ENCODE measurements around the gene TMEM100. TPM values are rescaled to one million over a fixed set of nuclear protein-coding genes. Genes with fewer than 3 reads are reported as not detected.

The TMEM100 gene
- total RNA-seq, 2 donors from 2014 or later, result 2.9 to 5.6 TPM

- no peaks in the 10 kb centered on the region for H3K36me3 ChIP-seq (replicated peaks in 1 of 2; ENCODE audit: insufficient read depth in 1 of 2, low read depth in 2 of 2)
- H3K4me3 ChIP-seq, result no peak overlapping the region
- no peaks in the 10 kb centered on the region for H3K27me3 ChIP-seq
- no peak overlapping the region for H3K27ac ChIP-seq
- intact Hi-C loops (cut with DNase I), result no loop called here
- no peak for TF ChIP-seq POLR2A (IDR thresholded peaks at IDR 0.05)
- TF ChIP-seq, protein P1, sequence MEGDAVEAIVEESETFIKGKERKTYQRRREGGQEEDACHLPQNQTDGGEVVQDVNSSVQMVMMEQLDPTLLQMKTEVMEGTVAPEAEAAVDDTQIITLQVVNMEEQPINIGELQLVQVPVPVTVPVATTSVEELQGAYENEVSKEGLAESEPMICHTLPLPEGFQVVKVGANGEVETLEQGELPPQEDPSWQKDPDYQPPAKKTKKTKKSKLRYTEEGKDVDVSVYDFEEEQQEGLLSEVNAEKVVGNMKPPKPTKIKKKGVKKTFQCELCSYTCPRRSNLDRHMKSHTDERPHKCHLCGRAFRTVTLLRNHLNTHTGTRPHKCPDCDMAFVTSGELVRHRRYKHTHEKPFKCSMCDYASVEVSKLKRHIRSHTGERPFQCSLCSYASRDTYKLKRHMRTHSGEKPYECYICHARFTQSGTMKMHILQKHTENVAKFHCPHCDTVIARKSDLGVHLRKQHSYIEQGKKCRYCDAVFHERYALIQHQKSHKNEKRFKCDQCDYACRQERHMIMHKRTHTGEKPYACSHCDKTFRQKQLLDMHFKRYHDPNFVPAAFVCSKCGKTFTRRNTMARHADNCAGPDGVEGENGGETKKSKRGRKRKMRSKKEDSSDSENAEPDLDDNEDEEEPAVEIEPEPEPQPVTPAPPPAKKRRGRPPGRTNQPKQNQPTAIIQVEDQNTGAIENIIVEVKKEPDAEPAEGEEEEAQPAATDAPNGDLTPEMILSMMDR (IDR thresholded peaks at IDR 0.05), result no peak
- ATAC-seq (no peak), DNase-seq (no peak)
- no peaks in the 10 kb centered on the region for H3K4me1 ChIP-seq
- H3K9me3 ChIP-seq, result no peaks in the 10 kb centered on the region
- WGBS, 2 donors, result 13 to 27% methylated on average over 1 of the region's 1 CpG
These were observed 7.7 kb upstream of the TMEM100 start for GRCh38 chr17:55730380-55730779.

GRCh38 chr17:55729484-55729883, 6.8 kb upstream of the TMEM100 start:
- WGBS, 2 donors, result 47 to 50% methylated on average over 1 of the region's 1 CpG
- H3K27ac ChIP-seq, result no peak overlapping the region
- H3K4me1 ChIP-seq, result no peaks in the 10 kb centered on the region
- no peaks in the 10 kb centered on the region for H3K9me3 ChIP-seq
- intact Hi-C loops (cut with DNase I), result loop anchor here (10.0 kb wide), 1 partner anchor 195 kb away; no protein-coding TSS in a partner anchor
- no peak overlapping the region for H3K4me3 ChIP-seq
- H3K27me3 ChIP-seq, result no peaks in the 10 kb centered on the region
- H3K36me3 ChIP-seq (replicated peaks in 1 of 2; ENCODE audit: insufficient read depth in 1 of 2, low read depth in 2 of 2), result no peaks in the 10 kb centered on the region
- DNase-seq (no peak), ATAC-seq (no peak)
- TF ChIP-seq, protein P1 (IDR thresholded peaks at IDR 0.05), result no peak
- no peak for TF ChIP-seq POLR2A (IDR thresholded peaks at IDR 0.05)

DNA sequence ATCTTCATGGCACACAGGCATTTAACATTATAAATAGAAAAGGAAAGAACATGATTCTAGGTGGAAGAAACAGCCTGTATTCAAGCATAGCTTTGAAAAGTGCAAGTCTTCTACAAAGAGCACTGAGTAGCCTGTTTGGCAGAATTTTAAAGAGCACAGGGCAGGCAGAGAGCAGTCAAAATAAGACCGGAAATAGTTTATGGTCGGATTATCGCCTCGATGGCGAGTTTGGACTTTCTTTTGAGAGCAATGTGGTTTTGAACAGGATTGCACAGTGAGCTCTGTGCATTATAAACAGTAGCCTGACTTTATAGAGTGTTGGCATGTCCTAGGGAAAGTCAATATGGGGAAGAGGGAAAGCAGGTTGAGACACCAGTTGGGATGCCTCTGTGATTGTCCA, 6.2 kb upstream of the TMEM100 start:
- ATAC-seq (no peak), DNase-seq (no peak)
- Histone ChIP-seq H3K9me3 (no peaks in the 10 kb centered on the region), H3K4me3 (no peak overlapping the region), H3K27ac (no peak overlapping the region), H3K36me3 (replicated peaks in 1 of 2; ENCODE audit: insufficient read depth in 1 of 2, low read depth in 2 of 2) (no peaks in the 10 kb centered on the region), H3K27me3 (no peaks in the 10 kb centered on the region), H3K4me1 (no peaks in the 10 kb centered on the region)
- 83 to 85% methylated on average over 5 of the region's 5 CpGs for WGBS, 2 donors
- TF ChIP-seq POLR2A (IDR thresholded peaks at IDR 0.05), result no peak
- TF ChIP-seq, protein P1 (IDR thresholded peaks at IDR 0.05), result no peak
- intact Hi-C loops (cut with DNase I), result loop anchor here (10.0 kb wide), 1 partner anchor 194 kb away; no protein-coding TSS in a partner anchor

DNA sequence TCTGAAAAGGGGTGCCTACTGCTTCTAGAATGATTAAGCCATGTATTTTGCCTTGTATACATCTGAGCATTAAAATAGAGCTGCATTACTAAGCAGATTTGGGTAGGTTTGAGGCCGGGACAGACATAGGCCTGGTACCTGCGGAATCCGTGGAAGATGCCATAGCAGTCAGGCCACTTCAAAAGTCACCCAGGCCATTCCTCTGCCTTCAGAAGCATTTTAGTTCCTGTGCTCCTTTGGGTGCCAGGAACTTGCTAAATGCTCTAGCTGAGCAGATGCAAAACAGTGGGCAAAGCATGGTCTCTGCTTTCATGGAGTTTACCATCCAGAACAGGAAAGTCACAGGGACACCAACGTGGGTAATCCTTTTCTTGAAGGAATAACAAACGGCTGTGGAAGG, 5.7 kb upstream of the TMEM100 start:
- DNase-seq, result no peak
- intact Hi-C loops (cut with DNase I), result loop anchor here (10.0 kb wide), 1 partner anchor 194 kb away; no protein-coding TSS in a partner anchor
- Histone ChIP-seq H3K36me3 (replicated peaks in 1 of 2; ENCODE audit: insufficient read depth in 1 of 2, low read depth in 2 of 2) (no peaks in the 10 kb centered on the region), H3K4me1 (no peaks in the 10 kb centered on the region), H3K4me3 (no peak overlapping the region), H3K9me3 (no peaks in the 10 kb centered on the region), H3K27me3 (no peaks in the 10 kb centered on the region), H3K27ac (no peak overlapping the region)
- TF ChIP-seq POLR2A (IDR thresholded peaks at IDR 0.05), result no peak
- TF ChIP-seq, protein P1 (IDR thresholded peaks at IDR 0.05), result no peak
- WGBS, 2 donors, result 77 to 81% methylated on average over 5 of the region's 5 CpGs
- no peak for ATAC-seq

- H3K27me3 ChIP-seq, result no peaks in the 10 kb centered on the region
- H3K36me3 ChIP-seq (replicated peaks in 1 of 2; ENCODE audit: insufficient read depth in 1 of 2, low read depth in 2 of 2), result no peaks in the 10 kb centered on the region
- no peak overlapping the region for H3K4me3 ChIP-seq
- DNase-seq, result no peak
- H3K9me3 ChIP-seq, result no peaks in the 10 kb centered on the region
- no peak overlapping the region for H3K27ac ChIP-seq
- ATAC-seq, result no peak
- WGBS, 2 donors, result 96 to 100% methylated on average over 1 of the region's 1 CpG
- intact Hi-C loops (cut with DNase I), result loop anchor here (10.0 kb wide), 1 partner anchor 193 kb away; no protein-coding TSS in a partner anchor
- TF ChIP-seq, protein P1 (IDR thresholded peaks at IDR 0.05), result no peak
- TF ChIP-seq POLR2A (IDR thresholded peaks at IDR 0.05), result no peak
- no peaks in the 10 kb centered on the region for H3K4me1 ChIP-seq
These were observed 5.3 kb upstream of the TMEM100 start for GRCh38 chr17:55727920-55728319.

All from body of pancreas (tissue), 4 donors.